Breast epithelium (tissue), 3 donors: ENCODE measurements around the gene CRTAP.

Experiments
- CTCF ChIP-seq, 3 donors: fragments of 450-650 bp; IDR thresholded peaks; one replicate each; pipeline ENCODE4 v1.5.1; 2016 to 2017; ENCODE audit warnings: antibody characterized with exemption in 3 of 3, mild to moderate bottlenecking in 3 of 3, moderate library complexity in 3 of 3
- POLR2A ChIP-seq: fragments of 450-650 bp; IDR thresholded peaks from one replicate; pipeline ENCODE4 v1.6.1; 2016; ENCODE audit warnings: antibody characterized with exemption, mild to moderate bottlenecking, moderate library complexity

GRCh38 chr3:33105341-33105948, 8.4 kb upstream of the CRTAP start:
- TF ChIP-seq POLR2A, result no peak
- TF ChIP-seq CTCF (IDR thresholded peaks at IDR 0.05), result no peak
